ENCODE results near the gene BORCS8.
A peak's percentile ranks its signal among the peaks of the same experiment; 100 is the strongest.
"Not testable (repeated sequence)": the region's sequence is repeated elsewhere in the genome, so short reads cannot be mapped to it uniquely, and the experiment has no call there.

The BORCS8 gene

DNA sequence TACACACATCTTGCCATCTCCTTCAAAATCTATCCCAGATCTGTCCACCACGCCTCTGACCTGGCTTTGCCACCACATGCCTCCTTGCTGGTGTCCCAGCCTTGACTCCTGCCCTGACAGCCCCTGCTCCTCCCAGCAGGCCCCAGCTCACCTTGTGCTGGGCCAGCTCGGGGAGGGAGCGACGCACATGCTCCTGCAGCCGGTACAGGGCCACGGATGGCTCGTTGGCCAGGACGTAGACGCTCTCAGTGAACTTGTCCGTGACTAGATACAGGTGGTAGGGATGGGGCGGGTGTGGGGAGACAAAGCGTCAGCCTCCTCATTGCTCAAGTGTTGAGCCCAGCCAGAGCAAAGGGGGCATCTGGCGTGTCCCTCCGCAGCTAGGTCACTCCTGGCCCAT, 5.2 kb downstream of the BORCS8 start:
- in situ Hi-C loops (cut with HindIII; ENCODE audit: low sequenced_read_pairs) = no loop called here
- no peak for TF ChIP-seq CTCF (IDR thresholded peaks at IDR 0.05; ENCODE audit: low read depth, low read length, missing control alignments)

GRCh38 chr19:19185853-19186740, 5.9 kb downstream of the BORCS8 start:
- DNase-seq (ENCODE audit: low read depth) = no peak

More for the DNA sequence above, 5.2 kb downstream of the BORCS8 start:
- no peak overlapping the region for H3K4me3 ChIP-seq (ENCODE audit: low read depth, low read length)
- no peak for DNase-seq (ENCODE audit: low read depth)

GRCh38 chr19:19181488-19181998, 10.4 kb downstream of the BORCS8 start:
- H3K4me3 ChIP-seq (ENCODE audit: low read depth, low read length) = no peak overlapping the region
- no peak for TF ChIP-seq CTCF (IDR thresholded peaks at IDR 0.05; ENCODE audit: low read depth, low read length, missing control alignments)
- DNase-seq (ENCODE audit: low read depth) = no peak
- in situ Hi-C loops (cut with HindIII; ENCODE audit: low sequenced_read_pairs) = no loop called here

More at GRCh38 chr19:19185853-19186740, 5.9 kb downstream of the BORCS8 start:
- peak; percentile 59 for TF ChIP-seq CTCF (IDR thresholded peaks at IDR 0.05; ENCODE audit: low read depth, low read length, missing control alignments)
- no peak overlapping the region for H3K4me3 ChIP-seq (ENCODE audit: low read depth, low read length)
- in situ Hi-C loops (cut with HindIII; ENCODE audit: low sequenced_read_pairs) = no loop called here

DNA sequence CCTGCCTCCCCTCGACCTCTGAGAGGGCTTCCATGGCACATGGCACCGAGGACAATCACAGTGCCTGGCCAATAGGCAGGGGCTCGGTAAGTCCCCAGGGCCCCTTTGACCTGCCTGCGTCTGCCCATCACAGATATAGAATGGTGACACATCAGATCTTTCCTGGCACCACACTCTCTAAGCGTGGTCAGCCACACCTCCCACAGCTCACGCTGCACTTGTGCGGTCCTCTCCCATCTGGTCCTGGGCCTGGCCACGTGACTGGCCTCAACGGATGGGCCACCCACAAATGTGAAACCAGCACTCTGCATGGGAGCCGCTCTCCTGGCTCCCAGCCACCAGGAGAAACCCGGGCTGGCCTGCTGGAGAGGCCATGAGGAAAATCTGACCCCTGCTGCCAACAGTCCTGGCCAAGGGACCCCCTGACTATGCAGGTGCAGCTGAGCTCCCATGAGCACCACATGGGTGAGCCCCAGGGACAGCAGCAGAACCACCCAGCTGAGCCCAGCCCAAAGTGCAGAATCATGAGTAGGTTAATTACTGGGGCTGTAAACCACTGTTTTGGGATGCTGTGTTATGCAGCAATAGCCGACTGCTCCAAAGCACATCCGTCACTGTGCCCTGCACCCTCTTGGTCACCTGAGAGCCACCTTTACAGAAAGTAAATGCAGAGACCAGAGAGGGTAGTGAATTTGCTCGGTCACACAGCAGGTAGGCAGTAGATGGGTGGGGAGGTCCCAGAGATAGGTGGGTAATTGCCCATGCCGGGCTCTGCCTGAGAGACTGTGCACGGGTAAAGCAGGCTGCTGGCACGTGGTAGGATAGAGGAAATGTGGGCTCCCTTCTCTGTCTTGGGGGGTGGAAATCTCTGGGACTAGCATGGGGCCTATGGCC, 12.2 kb downstream of the BORCS8 start:
- TF ChIP-seq CTCF (IDR thresholded peaks at IDR 0.05; ENCODE audit: low read depth, low read length, missing control alignments) = no peak
- H3K4me3 ChIP-seq (ENCODE audit: low read depth, low read length) = no peak overlapping the region
- in situ Hi-C loops (cut with HindIII; ENCODE audit: low sequenced_read_pairs) = no loop called here
- DNase-seq (ENCODE audit: low read depth) = no peak

- TF ChIP-seq CTCF (IDR thresholded peaks at IDR 0.05; ENCODE audit: low read depth, low read length, missing control alignments) = no peak
- no peak overlapping the region for H3K4me3 ChIP-seq (ENCODE audit: low read depth, low read length)
- in situ Hi-C loops (cut with HindIII; ENCODE audit: low sequenced_read_pairs) = no loop called here
- DNase-seq (ENCODE audit: low read depth) = no peak
Observed at GRCh38 chr19:19176950-19177349, 15.0 kb downstream of the BORCS8 start.

GRCh38 chr19:19173243-19173642, 18.7 kb downstream of the BORCS8 start:
- DNase-seq (ENCODE audit: low read depth); in situ Hi-C loops (cut with HindIII; ENCODE audit: low sequenced_read_pairs); H3K4me3 ChIP-seq (ENCODE audit: low read depth, low read length): not testable (repeated sequence)
